ENCODE results near the gene OR52W1.

The OR52W1 gene

DNA sequence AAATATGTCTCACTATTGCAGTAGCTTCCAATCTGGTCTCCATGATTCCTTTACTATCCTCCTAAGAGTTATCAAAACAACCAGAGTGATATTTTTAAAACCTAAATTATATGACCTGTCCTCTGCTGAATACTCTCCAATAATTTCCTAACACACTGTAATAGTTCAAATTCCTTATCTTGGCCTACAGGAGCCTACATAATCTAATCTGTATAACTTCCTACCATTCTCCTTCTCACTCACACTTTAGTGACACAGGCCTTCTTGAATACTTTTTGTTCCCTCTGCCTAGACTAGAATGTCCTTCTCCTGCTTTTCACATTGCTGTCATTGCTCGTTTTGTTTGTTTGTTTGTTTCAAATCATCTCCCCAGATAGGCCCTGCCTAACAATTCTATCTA, 26.0 kb downstream of the OR52W1 start:
- DNase-seq (ENCODE audit: low spot score in 2 of 2) (no peak), ATAC-seq (replicated peaks; ENCODE audit: extremely low read depth, poor library complexity, severe bottlenecking) (no peak)
- Mint-ChIP-seq H3K27me3 (no peaks in the 10 kb centered on the region), H3K27ac (ENCODE audit: low read depth) (no peak overlapping the region), H3K9me3 (no peaks in the 10 kb centered on the region), H3K4me1 (peaks cover 63% of the 10 kb centered on the region), H3K4me3 (no peak overlapping the region), H3K36me3 (ENCODE audit: insufficient read depth) (peaks cover 24% of the 10 kb centered on the region)

DNA sequence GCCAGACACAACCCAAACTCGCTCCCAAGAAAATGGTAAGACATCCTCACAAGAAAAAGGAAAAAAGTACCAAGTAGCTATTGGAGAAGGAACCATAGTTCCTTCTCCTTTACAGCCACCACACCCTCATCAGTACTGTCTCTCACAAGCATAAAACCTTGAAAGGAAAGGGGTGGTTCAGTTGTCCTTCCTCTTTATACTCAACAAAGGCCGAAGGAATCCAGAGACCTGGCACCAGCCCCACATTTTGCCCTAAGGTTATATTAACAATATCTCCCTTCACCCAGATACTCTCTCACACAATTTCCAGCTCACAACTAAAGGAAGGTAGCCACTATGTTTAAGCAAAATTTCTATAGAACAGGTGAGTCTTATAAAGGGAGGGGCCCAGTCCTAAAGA, 26.9 kb downstream of the OR52W1 start:
- Mint-ChIP-seq H3K36me3 (ENCODE audit: insufficient read depth) (peaks cover 19% of the 10 kb centered on the region), H3K4me1 (peaks cover 72% of the 10 kb centered on the region)

DNA sequence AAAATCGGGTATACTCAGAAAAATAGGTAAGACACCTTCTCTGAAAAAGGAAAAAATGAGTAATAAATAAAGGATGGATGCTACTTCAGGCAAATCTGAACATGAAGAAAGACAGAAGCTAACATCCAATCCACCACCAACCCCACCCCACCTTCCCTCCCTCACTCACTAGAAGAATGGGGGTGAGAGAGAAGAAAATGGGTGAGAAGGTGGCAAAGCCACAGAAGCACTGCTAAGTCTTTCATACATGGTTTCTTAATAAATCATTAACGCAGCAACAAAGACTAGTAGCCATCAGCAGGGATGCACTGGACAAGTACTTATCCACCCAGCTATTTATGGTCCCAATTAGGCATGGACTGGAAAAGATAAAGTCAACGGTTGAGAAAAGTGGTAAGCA, 29.5 kb downstream of the OR52W1 start:
- H3K27ac Mint-ChIP-seq (ENCODE audit: low read depth), result peak overlapping the region; percentile 92
- peaks cover 9% of the 10 kb centered on the region for H3K36me3 Mint-ChIP-seq (ENCODE audit: insufficient read depth)
- peaks cover 82% of the 10 kb centered on the region for H3K4me1 Mint-ChIP-seq
- H3K27me3 Mint-ChIP-seq, result no peaks in the 10 kb centered on the region
- no peak for DNase-seq (ENCODE audit: low spot score in 2 of 2)
- no peak overlapping the region for H3K4me3 Mint-ChIP-seq
- H3K9me3 Mint-ChIP-seq, result no peaks in the 10 kb centered on the region
- ATAC-seq (replicated peaks; ENCODE audit: extremely low read depth, poor library complexity, severe bottlenecking), result peak; percentile 81

More for the DNA sequence above, 26.9 kb downstream of the OR52W1 start:
- no peak for DNase-seq (ENCODE audit: low spot score in 2 of 2)
- H3K4me3 Mint-ChIP-seq, result no peak overlapping the region
- ATAC-seq (replicated peaks; ENCODE audit: extremely low read depth, poor library complexity, severe bottlenecking), result no peak
- H3K9me3 Mint-ChIP-seq, result no peaks in the 10 kb centered on the region
- no peak overlapping the region for H3K27ac Mint-ChIP-seq (ENCODE audit: low read depth)
- H3K27me3 Mint-ChIP-seq, result no peaks in the 10 kb centered on the region

DNA sequence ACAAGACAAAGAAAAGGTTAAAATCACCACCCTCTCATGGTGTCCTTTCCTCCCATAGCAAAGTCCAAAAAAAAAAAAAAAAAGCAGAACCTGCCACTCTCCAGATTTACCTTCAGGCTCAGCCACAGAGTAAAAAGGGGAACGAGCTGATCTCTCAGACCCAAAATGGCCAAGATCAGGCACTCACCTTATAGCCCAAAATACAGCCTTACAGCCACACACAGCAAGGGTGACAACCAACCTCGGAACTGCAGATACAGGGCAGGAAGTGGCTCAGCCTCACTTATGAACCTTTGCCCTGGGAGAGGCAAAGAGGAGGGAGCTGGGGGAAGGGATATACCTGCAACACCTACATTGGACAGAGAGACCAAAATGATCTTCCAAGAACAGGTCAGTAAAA, 30.9 kb downstream of the OR52W1 start:
- DNase-seq (ENCODE audit: low spot score in 2 of 2) (no peak), ATAC-seq (replicated peaks; ENCODE audit: extremely low read depth, poor library complexity, severe bottlenecking) (no peak)
- peaks cover 91% of the 10 kb centered on the region for H3K4me1 Mint-ChIP-seq
- H3K27ac Mint-ChIP-seq (ENCODE audit: low read depth), result peak overlapping the region; percentile 92
- no peaks in the 10 kb centered on the region for H3K27me3 Mint-ChIP-seq
- H3K4me3 Mint-ChIP-seq, result peak overlapping the region; percentile 44
- peaks cover 17% of the 10 kb centered on the region for H3K36me3 Mint-ChIP-seq (ENCODE audit: insufficient read depth)
- no peaks in the 10 kb centered on the region for H3K9me3 Mint-ChIP-seq

DNA sequence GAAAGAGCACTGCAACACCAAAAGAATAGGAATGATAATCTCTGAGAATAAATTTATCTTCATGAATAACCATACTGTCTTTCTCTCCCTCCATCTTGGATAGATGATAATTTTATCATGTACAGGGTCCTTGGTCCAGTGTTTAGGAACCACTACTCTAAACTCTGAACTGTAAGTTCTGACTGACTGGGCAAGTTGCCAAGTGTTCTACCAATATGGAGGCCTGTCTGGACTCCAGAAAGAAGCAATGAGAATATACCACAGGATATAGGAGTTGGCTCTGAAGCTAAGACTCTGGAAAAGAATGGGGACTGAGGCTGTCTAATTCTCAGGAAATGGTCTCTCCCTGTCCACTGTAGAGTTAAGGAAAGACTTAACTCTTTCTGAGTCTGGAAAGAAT, 33.9 kb downstream of the OR52W1 start:
- Mint-ChIP-seq H3K27me3 (no peaks in the 10 kb centered on the region), H3K36me3 (ENCODE audit: insufficient read depth) (peaks cover 9% of the 10 kb centered on the region), H3K9me3 (no peaks in the 10 kb centered on the region), H3K4me3 (peak overlapping the region; percentile 94), H3K4me1 (peaks cover 69% of the 10 kb centered on the region), H3K27ac (ENCODE audit: low read depth) (no peak overlapping the region)
- DNase-seq (ENCODE audit: low spot score in 2 of 2), result no peak
- ATAC-seq (replicated peaks; ENCODE audit: extremely low read depth, poor library complexity, severe bottlenecking), result no peak

DNA sequence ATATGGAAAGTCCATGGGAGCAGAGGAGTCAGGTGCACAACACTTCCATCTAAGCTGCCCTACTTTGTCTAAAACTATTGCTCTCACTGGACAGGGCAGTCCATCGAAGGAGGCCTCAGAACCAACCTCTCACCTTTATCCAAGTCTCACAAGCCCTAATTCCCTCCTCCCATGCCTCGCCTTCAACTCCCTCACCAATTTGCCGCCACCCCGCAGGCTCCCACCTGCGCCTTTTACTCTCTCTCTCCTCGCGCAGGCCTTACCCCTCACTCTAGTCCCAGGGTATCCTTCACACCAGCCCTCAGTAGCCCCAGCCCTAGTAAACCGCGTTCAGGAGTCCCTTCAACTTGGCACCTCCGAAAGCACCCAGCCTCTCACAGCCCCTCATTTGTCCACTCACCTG, 35.0 kb downstream of the OR52W1 start:
- no peak for ATAC-seq (replicated peaks; ENCODE audit: extremely low read depth, poor library complexity, severe bottlenecking)
- Mint-ChIP-seq H3K4me1 (peaks cover 58% of the 10 kb centered on the region), H3K9me3 (no peaks in the 10 kb centered on the region), H3K36me3 (ENCODE audit: insufficient read depth) (peaks cover 9% of the 10 kb centered on the region), H3K27ac (ENCODE audit: low read depth) (peak overlapping the region; percentile 97), H3K27me3 (no peaks in the 10 kb centered on the region), H3K4me3 (peak overlapping the region; percentile 94)
- DNase-seq (ENCODE audit: low spot score in 2 of 2), result no peak

DNA sequence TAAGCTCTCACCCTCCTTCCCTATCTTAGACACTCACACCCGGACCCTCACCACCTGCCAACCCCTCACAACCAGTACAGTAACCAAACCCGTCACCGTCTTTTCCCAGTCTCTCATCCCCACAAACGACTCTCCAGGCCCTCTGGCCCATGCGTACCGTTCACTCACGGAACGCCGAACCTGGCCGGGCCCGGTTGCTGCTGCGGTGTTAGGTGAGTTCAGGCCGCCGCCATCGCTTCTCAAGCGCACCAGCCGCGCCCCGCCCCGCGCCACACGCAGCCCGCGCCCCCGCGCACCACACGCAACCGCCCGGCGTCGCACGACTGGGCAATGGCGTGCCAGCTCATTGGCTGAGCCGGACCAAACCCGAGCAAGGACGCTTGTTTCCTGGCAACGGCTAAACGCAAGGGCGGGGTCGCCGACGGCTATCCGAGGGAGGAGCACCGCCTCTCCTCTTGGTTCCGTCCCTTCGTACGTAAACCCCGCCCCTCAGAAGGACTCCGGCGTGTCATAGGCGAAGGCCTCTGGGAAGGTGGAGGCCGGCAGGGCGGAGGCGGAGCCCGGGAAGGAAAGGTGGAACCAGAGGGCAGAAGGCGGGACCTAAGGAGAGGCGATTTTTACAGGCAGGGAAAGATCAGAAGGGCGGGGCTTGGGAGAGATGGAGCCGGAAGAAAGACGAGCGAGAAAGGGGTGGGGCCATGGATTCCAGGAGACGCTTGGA, 35.5 kb downstream of the OR52W1 start, which contains the start of gene FHIP1B:
TSS of gene FHIP1B (minus strand) at position 250 of the 721 bp plus-strand sequence. CDS start 10,120 bp downstream, outside the sequence.
- Mint-ChIP-seq H3K4me1 (peaks cover 53% of the 10 kb centered on the region), H3K36me3 (ENCODE audit: insufficient read depth) (peaks cover 9% of the 10 kb centered on the region), H3K27ac (ENCODE audit: low read depth) (peak within 1 kb of the TSS; percentile 97), H3K4me3 (peak within 1 kb of the TSS; percentile 94), H3K9me3 (no peaks in the 10 kb centered on the region), H3K27me3 (no peaks in the 10 kb centered on the region)
- DNase-seq (ENCODE audit: low spot score in 2 of 2) (peak; percentile 97 to 99), ATAC-seq (replicated peaks; ENCODE audit: extremely low read depth, poor library complexity, severe bottlenecking) (peak; percentile 89)

DNA sequence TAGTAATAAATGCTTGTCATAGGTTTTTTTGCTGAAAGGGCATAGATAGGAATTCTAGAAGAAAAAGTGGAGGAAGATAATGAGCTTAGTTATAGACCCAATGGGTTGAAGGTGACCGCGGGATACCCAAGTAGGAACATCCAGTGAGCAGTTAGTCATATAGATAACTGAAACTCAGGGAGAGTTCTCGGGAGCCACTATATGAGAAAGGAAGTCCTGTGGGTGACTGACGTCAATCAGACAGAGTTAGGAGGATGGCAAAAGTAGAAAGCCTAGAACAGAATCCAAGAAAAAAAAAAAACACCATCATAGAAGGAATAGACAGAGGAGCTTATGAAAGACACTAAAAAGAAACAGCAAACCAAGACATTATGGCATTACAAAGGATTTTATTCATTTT, 38.2 kb downstream of the OR52W1 start:
- H3K4me3 Mint-ChIP-seq, result no peak overlapping the region
- no peak overlapping the region for H3K27ac Mint-ChIP-seq (ENCODE audit: low read depth)
- H3K27me3 Mint-ChIP-seq, result peaks cover 10% of the 10 kb centered on the region
- no peak for DNase-seq (ENCODE audit: low spot score in 2 of 2)
- peaks cover 29% of the 10 kb centered on the region for H3K4me1 Mint-ChIP-seq
- no peak for ATAC-seq (replicated peaks; ENCODE audit: extremely low read depth, poor library complexity, severe bottlenecking)
- no peaks in the 10 kb centered on the region for H3K9me3 Mint-ChIP-seq
- H3K36me3 Mint-ChIP-seq (ENCODE audit: insufficient read depth), result peaks cover 9% of the 10 kb centered on the region

DNA sequence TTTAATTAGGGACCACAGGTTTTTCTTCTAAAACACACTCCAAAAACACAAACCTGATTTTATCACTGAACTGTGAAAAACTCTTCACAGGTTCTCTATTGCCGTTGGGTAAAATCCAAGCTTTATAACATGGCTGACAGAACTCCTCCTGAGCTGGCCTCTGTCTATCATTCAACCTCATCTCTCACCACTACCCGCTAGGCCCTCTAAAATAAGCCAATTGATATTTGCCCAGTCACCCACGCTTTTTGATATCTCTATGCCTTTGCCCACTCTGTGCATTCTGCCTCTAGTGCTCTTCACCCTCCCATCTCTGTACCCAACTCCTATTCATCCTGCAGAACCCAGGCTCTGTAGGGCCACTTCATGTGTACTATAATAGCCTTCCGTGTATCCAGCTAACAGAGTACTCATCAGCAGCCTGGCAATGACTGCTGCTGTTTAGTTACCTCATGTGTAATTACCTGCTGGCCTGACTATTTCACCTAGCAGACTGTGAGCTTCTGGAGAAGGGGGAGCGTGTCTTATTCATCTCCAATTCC, 38.8 kb downstream of the OR52W1 start:
- ATAC-seq (replicated peaks; ENCODE audit: extremely low read depth, poor library complexity, severe bottlenecking) (no peak), DNase-seq (ENCODE audit: low spot score in 2 of 2) (no peak)
- Mint-ChIP-seq H3K36me3 (ENCODE audit: insufficient read depth) (peaks cover 9% of the 10 kb centered on the region), H3K27ac (ENCODE audit: low read depth) (no peak overlapping the region), H3K4me1 (peaks cover 27% of the 10 kb centered on the region), H3K4me3 (no peak overlapping the region), H3K27me3 (peaks cover 13% of the 10 kb centered on the region), H3K9me3 (no peaks in the 10 kb centered on the region)

DNA sequence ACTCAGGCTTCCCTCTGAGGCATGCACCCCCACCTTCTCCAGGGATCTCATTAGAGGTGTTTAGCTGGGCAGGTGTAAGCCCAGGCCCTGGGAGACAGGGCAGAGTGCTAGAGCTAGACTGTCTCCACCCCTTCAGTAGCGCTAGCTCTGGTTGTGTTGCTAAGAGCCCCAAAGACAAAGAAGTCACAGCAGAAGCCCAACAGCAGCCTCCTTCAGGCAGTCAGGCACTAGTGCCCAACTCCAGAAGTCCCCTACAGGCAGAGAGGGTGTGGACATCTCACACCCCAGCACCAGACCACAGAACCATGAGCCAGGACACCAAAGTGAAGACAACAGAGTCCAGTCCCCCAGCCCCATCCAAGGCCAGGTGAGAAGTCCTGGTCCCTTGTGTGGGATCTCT, 39.9 kb downstream of the OR52W1 start, which contains the start of gene CNGA4:
TSS of gene CNGA4 (plus strand) at position 188 of the 400 bp plus-strand sequence. CDS start at position 306, 118 bp downstream.
- no peak for ATAC-seq (replicated peaks; ENCODE audit: extremely low read depth, poor library complexity, severe bottlenecking)
- peaks cover 9% of the 10 kb centered on the region for H3K36me3 Mint-ChIP-seq (ENCODE audit: insufficient read depth)
- no peaks in the 10 kb centered on the region for H3K9me3 Mint-ChIP-seq
- H3K27me3 Mint-ChIP-seq, result peaks cover 24% of the 10 kb centered on the region
- peaks cover 17% of the 10 kb centered on the region for H3K4me1 Mint-ChIP-seq
- no peak within 1 kb of the TSS for H3K4me3 Mint-ChIP-seq
- DNase-seq (ENCODE audit: low spot score in 2 of 2), result no peak
- H3K27ac Mint-ChIP-seq (ENCODE audit: low read depth), result no peak within 1 kb of the TSS

DNA sequence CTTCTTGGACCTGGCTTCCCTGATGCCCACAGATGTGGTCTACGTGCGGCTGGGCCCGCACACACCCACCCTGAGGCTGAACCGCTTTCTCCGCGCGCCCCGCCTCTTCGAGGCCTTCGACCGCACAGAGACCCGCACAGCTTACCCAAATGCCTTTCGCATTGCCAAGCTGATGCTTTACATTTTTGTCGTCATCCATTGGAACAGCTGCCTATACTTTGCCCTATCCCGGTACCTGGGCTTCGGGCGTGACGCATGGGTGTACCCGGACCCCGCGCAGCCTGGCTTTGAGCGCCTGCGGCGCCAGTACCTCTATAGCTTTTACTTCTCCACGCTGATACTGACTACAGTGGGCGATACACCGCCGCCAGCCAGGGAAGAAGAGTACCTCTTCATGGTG, 41.1 kb downstream of the OR52W1 start:
- no peak overlapping the region for H3K4me3 Mint-ChIP-seq
- H3K27ac Mint-ChIP-seq (ENCODE audit: low read depth), result no peak overlapping the region
- no peak for ATAC-seq (replicated peaks; ENCODE audit: extremely low read depth, poor library complexity, severe bottlenecking)
- peaks cover 31% of the 10 kb centered on the region for H3K27me3 Mint-ChIP-seq
- H3K4me1 Mint-ChIP-seq, result peaks cover 4% of the 10 kb centered on the region
- no peaks in the 10 kb centered on the region for H3K36me3 Mint-ChIP-seq (ENCODE audit: insufficient read depth)
- no peaks in the 10 kb centered on the region for H3K9me3 Mint-ChIP-seq
- no peak for DNase-seq (ENCODE audit: low spot score in 2 of 2)

DNA sequence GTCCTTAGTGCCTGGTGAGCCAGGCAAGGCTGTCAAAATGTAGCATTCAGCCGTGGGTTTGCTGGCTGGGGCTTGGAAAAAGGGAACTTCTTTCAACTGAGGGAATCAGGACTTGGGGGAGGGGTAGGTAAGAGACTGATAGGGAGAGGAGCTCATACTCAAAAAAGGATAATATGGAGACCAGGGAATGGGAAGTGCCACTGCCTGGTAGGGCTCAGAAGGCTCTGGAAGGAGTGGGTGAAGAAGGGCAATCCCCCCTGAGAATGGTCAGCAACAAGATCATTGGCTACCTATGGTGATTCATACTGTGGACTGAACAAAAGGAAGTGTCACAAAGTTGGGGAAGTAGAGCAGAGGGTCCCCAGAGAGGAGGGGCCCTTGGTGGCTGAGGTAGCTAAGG, 41.8 kb downstream of the OR52W1 start:
- ATAC-seq (replicated peaks; ENCODE audit: extremely low read depth, poor library complexity, severe bottlenecking) (no peak), DNase-seq (ENCODE audit: low spot score in 2 of 2) (no peak)
- no peak overlapping the region for H3K4me3 Mint-ChIP-seq
- no peaks in the 10 kb centered on the region for H3K9me3 Mint-ChIP-seq
- H3K36me3 Mint-ChIP-seq (ENCODE audit: insufficient read depth), result no peaks in the 10 kb centered on the region
- no peak overlapping the region for H3K27ac Mint-ChIP-seq (ENCODE audit: low read depth)
- H3K27me3 Mint-ChIP-seq, result peaks cover 34% of the 10 kb centered on the region
- no peaks in the 10 kb centered on the region for H3K4me1 Mint-ChIP-seq

DNA sequence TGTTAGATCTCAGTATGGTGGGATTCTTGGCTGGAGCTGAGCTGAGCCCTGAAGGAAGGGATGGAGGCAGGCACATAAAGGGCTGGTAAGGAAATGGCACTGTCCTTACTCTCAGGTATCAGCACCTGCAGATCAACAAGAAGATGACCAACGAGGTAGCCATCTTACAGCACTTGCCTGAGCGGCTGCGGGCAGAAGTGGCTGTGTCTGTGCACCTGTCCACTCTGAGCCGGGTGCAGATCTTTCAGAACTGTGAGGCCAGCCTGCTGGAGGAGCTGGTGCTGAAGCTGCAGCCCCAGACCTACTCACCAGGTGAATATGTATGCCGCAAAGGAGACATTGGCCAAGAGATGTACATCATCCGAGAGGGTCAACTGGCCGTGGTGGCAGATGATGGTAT, 42.3 kb downstream of the OR52W1 start:
- ATAC-seq (replicated peaks; ENCODE audit: extremely low read depth, poor library complexity, severe bottlenecking), result no peak
- H3K36me3 Mint-ChIP-seq (ENCODE audit: insufficient read depth), result no peaks in the 10 kb centered on the region

More for the DNA sequence above, 42.3 kb downstream of the OR52W1 start:
- no peaks in the 10 kb centered on the region for H3K9me3 Mint-ChIP-seq
- no peaks in the 10 kb centered on the region for H3K4me1 Mint-ChIP-seq
- no peak overlapping the region for H3K4me3 Mint-ChIP-seq
- peaks cover 34% of the 10 kb centered on the region for H3K27me3 Mint-ChIP-seq
- H3K27ac Mint-ChIP-seq (ENCODE audit: low read depth), result no peak overlapping the region
- DNase-seq (ENCODE audit: low spot score in 2 of 2), result no peak
